ENCODE measurements around the gene SLC12A7.
"Not testable (repeated sequence)": the region's sequence is repeated elsewhere in the genome, so short reads cannot be mapped to it uniquely, and the experiment has no call there.

Gene SLC12A7

DNA sequence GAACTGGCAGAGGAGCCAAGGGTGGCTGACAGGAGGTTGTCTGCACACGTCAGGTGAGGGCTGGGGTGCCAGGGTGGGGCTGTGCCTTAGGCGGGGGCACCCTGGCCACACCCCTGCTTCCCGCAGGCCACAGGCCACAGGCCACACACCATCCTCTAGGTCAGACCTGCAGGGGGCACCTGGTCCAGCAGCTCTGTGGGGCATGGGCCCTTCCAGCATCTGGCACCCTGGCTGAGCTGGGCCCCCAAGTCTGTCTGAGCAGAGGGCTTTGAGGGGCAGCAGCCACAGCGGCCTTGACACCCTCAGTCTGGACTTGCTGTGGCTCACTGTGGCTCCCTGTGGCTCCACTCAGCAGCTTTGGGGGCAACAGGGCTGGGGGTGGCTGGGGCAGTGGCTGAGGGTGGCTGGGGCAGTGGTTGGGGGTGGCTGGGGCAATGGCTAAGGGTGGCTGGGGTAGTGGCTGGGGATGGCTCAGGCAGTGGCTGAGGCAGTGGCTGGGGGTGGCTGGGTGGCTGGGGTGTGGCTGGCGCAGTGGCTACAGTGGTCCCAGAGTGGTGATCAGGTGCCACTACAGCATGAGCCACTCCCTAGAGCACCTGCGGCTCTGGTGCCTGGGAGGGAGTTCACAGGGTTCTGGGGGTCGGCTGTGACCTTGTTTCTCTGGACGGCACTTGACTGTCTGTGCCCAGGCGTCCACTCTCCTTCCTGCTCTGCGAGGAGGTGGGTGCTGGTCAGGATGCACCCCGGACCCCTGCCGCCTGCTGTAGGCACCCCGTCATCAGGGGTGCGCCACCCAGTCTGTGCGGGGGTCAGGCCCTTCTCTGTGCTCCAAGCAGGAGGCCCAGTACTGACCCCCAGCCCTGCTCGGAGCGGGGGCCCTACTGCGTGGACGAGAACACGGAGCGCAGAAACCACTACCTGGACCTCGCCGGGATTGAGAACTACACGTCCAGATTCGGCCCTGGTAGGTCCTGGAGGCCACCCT is 76.2 kb downstream of the SLC12A7 start:
- no peak for DNase-seq (ENCODE audit: low read depth)

- no peak for DNase-seq (ENCODE audit: low read depth)
These were observed 76.9 kb downstream of the SLC12A7 start for GRCh38 chr5:1034986-1035385.

- DNase-seq (ENCODE audit: low read depth): no peak
These were observed 77.4 kb downstream of the SLC12A7 start for GRCh38 chr5:1034421-1034905.

DNA sequence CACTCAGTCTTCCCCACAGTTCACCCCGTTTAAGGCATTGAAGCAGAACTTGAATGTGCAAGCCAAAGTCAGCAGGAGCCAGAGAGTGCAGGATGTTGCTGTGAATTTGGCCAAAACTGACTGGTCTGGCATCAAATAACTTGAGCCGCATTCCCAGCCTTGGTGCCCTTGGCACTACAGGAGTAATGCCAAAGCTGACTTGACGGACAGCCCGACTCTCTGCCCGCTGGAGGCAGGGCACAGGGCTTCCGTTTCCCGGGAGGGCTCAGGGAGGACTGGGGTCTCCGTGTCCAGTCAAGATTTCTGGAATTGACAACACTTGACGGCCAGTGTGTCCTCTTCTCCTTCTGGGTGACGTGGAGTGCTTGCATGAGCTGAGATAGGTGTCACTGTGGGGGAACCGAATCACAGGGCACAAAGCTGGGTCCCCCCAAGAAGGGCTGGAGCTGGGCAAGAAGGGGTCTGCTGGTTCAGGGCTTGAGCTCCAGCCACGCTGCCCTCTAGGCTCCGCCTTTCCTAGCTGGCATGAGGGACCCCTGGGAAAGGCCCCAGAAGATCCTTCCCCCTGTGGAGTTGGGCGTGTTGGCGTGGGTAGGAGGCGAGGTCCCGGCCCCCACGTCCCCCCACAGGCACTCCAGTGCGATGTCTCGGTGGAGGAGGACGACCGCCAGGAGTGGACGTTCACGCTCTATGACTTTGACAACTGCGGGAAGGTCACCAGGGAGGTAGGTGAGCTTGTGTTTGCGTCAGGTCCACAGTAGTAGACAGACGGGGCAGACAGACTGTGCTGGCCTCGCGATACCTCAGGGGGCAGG is 78.0 kb downstream of the SLC12A7 start:
- DNase-seq (ENCODE audit: low read depth): no peak

DNA sequence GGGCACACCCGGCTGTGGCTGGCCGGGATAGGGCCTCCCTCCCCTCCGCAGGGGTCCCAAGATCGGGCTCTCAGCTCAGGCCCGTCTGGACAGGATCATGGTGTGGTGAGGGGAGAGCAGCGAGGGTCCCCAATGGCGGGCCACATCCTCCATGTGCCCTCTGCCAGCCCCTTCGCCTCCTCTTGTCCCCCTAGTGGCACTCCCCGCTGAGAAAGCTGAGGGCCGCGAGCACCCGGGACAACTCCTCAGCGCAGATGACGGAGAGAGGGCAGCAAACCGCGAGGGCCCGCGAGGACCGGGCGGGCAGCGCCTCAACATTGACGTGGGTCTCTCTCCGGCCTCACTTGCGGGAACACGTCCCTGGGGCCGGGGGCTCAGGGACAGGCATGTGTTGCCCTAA is 78.7 kb downstream of the SLC12A7 start:
- DNase-seq (ENCODE audit: low read depth): no peak

DNA sequence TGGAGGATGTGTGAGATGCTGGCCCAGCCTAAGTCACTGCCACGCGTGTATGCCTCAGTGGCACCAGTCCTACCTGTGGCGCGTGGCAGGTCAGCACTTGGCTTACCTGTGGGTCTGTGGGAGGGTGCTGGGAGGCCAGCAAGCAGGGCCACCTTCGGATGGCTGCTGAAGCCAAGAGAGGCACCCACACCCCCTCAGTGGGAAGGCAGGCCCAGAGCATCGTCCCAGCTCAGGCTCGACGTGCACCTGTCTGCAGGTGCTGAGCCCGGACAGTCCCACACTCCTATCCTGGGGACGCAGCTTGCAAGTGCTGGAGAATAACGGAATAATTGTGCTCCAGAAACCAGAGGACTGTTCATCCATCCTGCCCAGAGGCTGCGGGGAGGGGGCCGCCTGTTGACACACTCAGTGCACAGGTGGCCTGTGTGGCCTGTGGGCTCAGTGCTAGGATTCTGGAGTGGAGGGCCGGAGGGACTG is 79.3 kb downstream of the SLC12A7 start:
- no peak for DNase-seq (ENCODE audit: low read depth)

- DNase-seq (ENCODE audit: low read depth): no peak
These were observed 79.9 kb downstream of the SLC12A7 start for GRCh38 chr5:1032011-1032410.

- no peak for DNase-seq (ENCODE audit: low read depth)
These were observed 80.4 kb downstream of the SLC12A7 start for GRCh38 chr5:1031306-1031959.

- no peak for DNase-seq (ENCODE audit: low read depth)
These were observed 81.0 kb downstream of the SLC12A7 start for GRCh38 chr5:1030801-1031271.

GRCh38 chr5:1029945-1030625 is 81.8 kb downstream of the SLC12A7 start:
- no peak for DNase-seq (ENCODE audit: low read depth)

- DNase-seq (ENCODE audit: low read depth): no peak
These were observed 82.5 kb downstream of the SLC12A7 start for GRCh38 chr5:1029282-1029944.

DNA sequence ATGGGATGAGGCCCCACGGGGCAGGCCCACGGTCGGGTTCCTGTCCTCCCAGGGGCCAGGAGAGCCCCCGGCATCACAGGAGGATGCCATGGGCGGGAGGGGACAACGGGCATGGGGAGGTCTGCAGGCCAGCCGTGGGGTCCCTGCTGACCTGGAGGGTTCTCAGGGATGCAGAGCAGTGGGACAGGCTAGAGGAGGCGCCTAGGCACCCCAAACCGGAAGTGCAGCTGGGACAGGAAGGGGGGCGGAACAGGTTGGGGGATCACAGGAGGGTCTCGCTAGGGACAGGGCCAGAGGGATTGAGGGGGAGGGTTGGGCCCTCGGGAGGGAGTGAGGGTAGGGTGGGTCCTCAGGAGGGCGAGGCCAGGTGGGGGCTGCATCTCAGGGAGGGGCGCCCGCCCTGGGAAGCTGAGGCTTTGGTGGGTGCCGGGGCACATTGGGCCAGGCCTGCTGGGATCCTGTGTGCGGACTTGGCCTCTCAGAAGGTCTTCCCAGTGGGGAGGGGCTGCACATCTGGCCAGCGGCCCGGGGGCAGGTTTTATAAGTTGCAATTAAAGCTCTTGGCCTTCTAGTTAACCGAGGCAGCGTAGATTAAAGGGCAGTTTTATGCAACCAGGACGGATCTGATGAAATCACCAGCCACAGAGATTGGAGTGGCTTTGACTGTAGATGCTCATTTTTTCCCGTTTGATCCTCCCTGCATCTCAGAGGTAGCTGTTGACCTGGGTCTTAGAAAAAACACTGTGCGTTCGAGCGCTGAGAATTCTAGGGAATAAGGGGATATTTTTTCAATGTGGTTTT is 83.2 kb downstream of the SLC12A7 start:
- DNase-seq (ENCODE audit: low read depth): no peak

GRCh38 chr5:1027631-1028441 is 84.0 kb downstream of the SLC12A7 start:
- no peak for DNase-seq (ENCODE audit: low read depth)

DNA sequence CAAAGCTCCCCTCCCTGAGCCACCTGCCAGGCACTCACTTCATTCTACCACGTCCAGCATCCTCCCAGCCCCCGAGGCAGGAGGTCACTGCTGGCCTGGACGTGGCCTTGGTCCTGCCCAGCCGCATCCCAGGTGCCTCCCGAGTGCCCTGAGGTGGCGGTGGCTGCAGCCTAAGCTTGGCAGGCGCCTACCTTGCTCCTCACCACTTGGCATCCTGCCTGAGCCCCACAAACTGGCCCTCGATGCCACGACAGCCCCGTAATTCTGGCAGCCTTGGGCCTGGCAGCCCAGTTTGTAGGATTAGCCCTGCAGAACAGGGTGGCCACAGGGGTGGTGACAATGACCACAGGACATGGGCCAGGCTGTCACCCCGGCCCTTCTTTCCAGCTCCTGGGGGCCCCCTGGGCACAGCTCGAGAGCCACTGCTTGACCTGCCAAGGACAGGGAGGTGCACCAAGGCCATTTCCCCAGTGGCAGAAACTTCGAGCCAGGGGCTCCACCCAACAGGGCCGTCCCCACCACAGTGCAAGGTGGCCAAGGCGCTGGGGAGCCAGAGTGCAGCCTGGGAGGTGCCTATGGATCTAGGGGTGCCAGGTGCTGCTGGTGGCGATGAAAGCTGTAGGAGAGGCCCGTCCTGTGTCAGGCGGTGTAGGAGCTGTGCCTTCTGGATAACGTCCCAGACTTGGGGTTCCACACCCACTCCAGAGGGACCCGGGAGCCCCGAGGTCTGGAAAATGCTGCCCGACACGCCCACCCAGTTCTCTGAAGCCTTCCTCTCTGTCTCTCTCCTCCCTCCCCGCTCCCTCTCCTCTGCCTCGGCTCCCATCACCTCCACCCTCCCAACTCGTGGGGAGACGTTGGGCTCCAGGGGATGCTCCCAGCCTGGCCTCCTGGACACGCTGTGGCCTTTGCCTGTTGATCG is 84.9 kb downstream of the SLC12A7 start:
- no peak for DNase-seq (ENCODE audit: low read depth)

DNA sequence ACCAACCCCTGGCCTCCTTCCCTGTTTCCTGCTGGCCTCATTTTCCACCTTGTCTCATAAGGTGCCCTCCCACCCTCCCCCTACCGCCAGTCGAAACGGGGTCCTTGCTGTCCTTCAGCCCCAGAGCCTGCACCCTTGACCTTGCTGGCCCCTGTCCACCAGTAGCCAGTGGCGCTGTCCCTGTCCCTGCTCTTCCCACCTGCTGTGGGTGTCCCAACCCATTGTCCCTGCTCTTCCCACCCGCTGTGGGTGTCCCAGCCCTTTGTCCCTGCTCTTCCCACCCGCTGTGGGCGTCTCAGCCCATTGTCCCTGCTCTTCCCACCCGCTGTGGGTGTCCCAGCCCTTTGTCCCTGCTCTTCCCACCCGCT is 89.9 kb downstream of the SLC12A7 start:
- not testable (repeated sequence) for DNase-seq (ENCODE audit: low read depth)

DNA sequence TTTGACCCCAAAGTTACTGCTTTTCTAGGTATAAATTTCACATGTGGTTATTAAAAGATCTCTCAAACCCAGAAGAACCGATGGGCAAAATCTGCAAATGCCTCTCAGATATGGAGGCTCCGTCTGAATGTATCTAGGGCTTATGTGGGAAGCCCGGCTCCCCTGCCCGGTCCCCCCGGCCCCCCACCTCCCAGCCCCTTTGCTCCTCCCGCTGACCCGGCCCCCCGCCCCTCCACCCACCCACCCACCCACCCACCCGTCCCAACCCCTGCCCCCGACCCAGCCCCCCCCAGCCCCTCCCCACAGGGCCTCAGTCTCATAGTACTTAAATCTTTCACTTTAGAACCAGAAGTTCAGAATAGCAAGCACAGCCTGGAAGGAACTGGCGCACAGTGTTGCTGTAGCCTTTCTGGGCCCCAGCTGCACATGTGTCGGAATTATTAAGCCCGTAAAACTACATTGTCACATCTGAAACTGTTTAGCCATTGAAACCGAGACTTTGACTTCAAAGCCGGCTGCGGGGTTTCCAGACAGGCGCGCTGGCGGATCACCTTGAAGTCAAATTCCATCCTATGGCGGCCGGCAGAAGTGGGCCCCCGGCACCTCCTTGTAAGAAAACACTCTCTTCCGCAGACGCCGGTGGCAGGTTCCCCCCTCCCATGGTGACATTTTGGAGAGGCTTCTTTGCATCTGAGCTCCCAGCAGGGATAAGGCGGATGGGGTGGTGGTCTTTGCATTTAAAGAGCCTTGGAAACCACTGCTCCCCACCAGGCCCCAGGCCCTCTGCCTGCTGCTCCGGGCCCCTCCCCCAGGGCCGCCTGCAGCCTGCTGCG is 90.5 kb downstream of the SLC12A7 start:
- no peak for DNase-seq (ENCODE audit: low read depth)

DNA sequence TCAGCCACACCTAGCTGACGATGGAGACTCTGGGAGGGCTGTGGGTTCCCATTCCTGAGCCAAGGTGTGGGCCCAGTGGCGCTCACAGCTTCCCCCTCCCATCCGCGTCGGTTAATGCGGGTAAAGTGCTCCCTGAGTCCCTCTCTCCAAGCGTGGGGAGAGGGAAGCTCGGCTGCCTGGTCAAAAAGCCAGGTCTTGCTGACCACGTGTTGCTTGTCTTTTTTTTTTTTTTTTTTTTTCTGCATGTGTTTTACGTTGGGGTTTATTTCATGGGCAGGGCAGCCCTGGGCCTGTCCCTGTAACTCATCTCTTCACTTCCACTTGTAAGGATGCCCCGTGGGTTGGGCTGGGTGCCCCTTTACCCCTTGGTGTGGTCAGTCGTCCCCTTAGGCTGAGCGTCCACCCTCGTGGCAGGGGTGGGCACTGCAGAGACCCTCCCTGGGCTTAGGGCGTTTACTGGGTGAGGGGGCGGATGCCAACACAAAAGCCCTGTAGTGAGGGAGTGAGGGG is 91.4 kb downstream of the SLC12A7 start:
- DNase-seq (ENCODE audit: low read depth): no peak

Data from stimulated activated CD8-positive, alpha-beta memory T cell treated with anti-CD3 and anti-CD28 coated beads, Interleukin-12 subunit alpha, Interleukin-12 subunit beta, amount 100 ng/mL, for 4 hours (primary cell).